Measurements from ENCODE around the gene TIMM29.

TIMM29 gene

GRCh38 chr19:10920781-10921180 lies 7.8 kb upstream of the TIMM29 start:
- H3K27ac Mint-ChIP-seq, result peak overlapping the region; percentile 91
- no peaks in the 10 kb centered on the region for H3K27me3 Mint-ChIP-seq (ENCODE audit: low read depth, poor library complexity)

GRCh38 chr19:10921199-10921909 lies 7.3 kb upstream of the TIMM29 start:
- Mint-ChIP-seq H3K27me3 (ENCODE audit: low read depth, poor library complexity) (no peaks in the 10 kb centered on the region), H3K36me3 (ENCODE audit: low read depth) (peaks cover 23% of the 10 kb centered on the region), H3K9me3 (no peaks in the 10 kb centered on the region), H3K4me3 (no peak overlapping the region), H3K4me1 (peaks cover 5% of the 10 kb centered on the region), H3K27ac (peak overlapping the region; percentile 91)
- DNase-seq, result no peak
- no peak for TF ChIP-seq CTCF (IDR thresholded peaks at IDR 0.05)

More at GRCh38 chr19:10920781-10921180, 7.8 kb upstream of the TIMM29 start:
- DNase-seq, result no peak
- H3K36me3 Mint-ChIP-seq (ENCODE audit: low read depth), result peaks cover 23% of the 10 kb centered on the region
- no peaks in the 10 kb centered on the region for H3K9me3 Mint-ChIP-seq
- H3K4me1 Mint-ChIP-seq, result peaks cover 5% of the 10 kb centered on the region
- no peak overlapping the region for H3K4me3 Mint-ChIP-seq
- no peak for TF ChIP-seq CTCF (IDR thresholded peaks at IDR 0.05)

- no peak for TF ChIP-seq CTCF (IDR thresholded peaks at IDR 0.05)
- no peak overlapping the region for H3K4me3 Mint-ChIP-seq
- no peak for DNase-seq
- no peaks in the 10 kb centered on the region for H3K9me3 Mint-ChIP-seq
- H3K36me3 Mint-ChIP-seq (ENCODE audit: low read depth), result peaks cover 23% of the 10 kb centered on the region
- no peak overlapping the region for H3K27ac Mint-ChIP-seq
- peaks cover 6% of the 10 kb centered on the region for H3K4me1 Mint-ChIP-seq
- no peaks in the 10 kb centered on the region for H3K27me3 Mint-ChIP-seq (ENCODE audit: low read depth, poor library complexity)
Observed at GRCh38 chr19:10921910-10922637, 6.5 kb upstream of the TIMM29 start.

- Mint-ChIP-seq H3K27me3 (ENCODE audit: low read depth, poor library complexity) (no peaks in the 10 kb centered on the region), H3K36me3 (ENCODE audit: low read depth) (peaks cover 19% of the 10 kb centered on the region), H3K4me3 (no peak overlapping the region), H3K27ac (no peak overlapping the region), H3K9me3 (no peaks in the 10 kb centered on the region), H3K4me1 (peaks cover 11% of the 10 kb centered on the region)
- DNase-seq, result no peak
- TF ChIP-seq CTCF (IDR thresholded peaks at IDR 0.05), result no peak
Observed at GRCh38 chr19:10922638-10923014, 6.0 kb upstream of the TIMM29 start.

- no peak for TF ChIP-seq CTCF (IDR thresholded peaks at IDR 0.05)
- Mint-ChIP-seq H3K4me3 (no peak overlapping the region), H3K27me3 (ENCODE audit: low read depth, poor library complexity) (no peaks in the 10 kb centered on the region), H3K4me1 (peaks cover 16% of the 10 kb centered on the region), H3K36me3 (ENCODE audit: low read depth) (peaks cover 16% of the 10 kb centered on the region), H3K27ac (peak overlapping the region; percentile 48), H3K9me3 (no peaks in the 10 kb centered on the region)
- DNase-seq, result no peak
Observed at GRCh38 chr19:10923260-10924112, 5.1 kb upstream of the TIMM29 start.

Data from nephron progenitor cell (in vitro differentiated cells).